Activated naive CD8-positive, alpha-beta T cell (primary cell): Measurements from ENCODE around the gene ANKRD23.
"Not testable (repeated sequence)": the region's sequence is repeated elsewhere in the genome, so short reads cannot be mapped to it uniquely, and the experiment has no call there.

Experiments
- H3K27ac Mint-ChIP-seq: one replicate; pipeline ENCODE4 v1.8.0; 2021; ENCODE audit warnings: mixed read lengths
- H3K27me3 Mint-ChIP-seq: one replicate; pipeline ENCODE4 v1.8.0; 2021; ENCODE audit warnings: mixed read lengths
- H3K36me3 Mint-ChIP-seq: one replicate; pipeline ENCODE4 v1.8.0; 2021; ENCODE audit warnings: mixed read lengths
- H3K4me1 Mint-ChIP-seq: one replicate; pipeline ENCODE4 v1.8.0; 2021; ENCODE audit warnings: low read depth, mixed read lengths
- H3K4me3 Mint-ChIP-seq: one replicate; pipeline ENCODE4 v1.8.0; 2021; ENCODE audit warnings: mild to moderate bottlenecking, mixed read lengths
- H3K9me3 Mint-ChIP-seq: one replicate; pipeline ENCODE4 v1.8.0; 2021; ENCODE audit warnings: low read depth, mixed read lengths

Gene ANKRD23

DNA sequence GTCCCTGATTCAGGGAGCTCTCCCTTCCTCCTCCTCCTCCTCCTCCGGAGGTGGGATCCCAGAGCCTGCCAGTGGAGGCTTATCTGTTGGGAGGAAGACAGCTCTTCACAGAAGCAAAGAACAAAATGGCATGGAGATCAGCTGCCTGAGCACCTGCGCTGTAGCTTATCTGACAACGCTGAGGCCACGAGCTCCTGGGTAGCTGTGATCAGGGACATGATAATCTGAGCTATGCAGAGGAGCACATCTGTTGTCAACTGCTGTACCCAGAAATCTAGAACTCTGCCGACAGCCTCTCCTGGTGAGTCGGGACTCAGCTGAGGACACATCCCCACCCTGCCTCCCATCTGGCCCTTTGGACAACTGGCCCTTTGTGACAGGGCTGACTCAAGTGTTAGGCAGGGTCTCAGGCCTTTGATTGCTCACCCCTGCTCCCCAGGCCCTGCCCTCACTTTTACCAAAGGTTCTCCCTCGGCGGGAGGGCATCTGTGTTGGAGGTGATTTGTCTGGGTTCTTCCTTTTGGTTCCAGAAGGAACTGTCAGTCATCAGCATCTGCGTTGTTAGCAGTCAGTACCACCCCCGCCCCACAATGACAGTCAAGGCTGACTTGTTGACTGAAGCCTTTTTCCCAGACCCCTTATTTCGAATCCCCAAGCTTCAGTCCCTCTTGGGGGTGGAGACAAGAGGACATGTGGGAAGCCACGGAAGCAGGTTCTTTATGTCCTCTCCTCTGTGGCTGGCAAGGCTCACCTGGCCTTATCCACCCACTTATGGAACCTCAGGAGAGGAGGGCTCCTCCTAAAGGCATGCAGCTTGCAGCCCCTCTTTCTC is 33.7 kb downstream of the ANKRD23 start:
- H3K4me1 Mint-ChIP-seq = peaks cover 14% of the 10 kb centered on the region
- H3K4me3 Mint-ChIP-seq = no peak overlapping the region
- H3K27ac Mint-ChIP-seq = no peak overlapping the region
- H3K27me3 Mint-ChIP-seq = no peaks in the 10 kb centered on the region
- H3K9me3 Mint-ChIP-seq = no peaks in the 10 kb centered on the region
- no peaks in the 10 kb centered on the region for H3K36me3 Mint-ChIP-seq

DNA sequence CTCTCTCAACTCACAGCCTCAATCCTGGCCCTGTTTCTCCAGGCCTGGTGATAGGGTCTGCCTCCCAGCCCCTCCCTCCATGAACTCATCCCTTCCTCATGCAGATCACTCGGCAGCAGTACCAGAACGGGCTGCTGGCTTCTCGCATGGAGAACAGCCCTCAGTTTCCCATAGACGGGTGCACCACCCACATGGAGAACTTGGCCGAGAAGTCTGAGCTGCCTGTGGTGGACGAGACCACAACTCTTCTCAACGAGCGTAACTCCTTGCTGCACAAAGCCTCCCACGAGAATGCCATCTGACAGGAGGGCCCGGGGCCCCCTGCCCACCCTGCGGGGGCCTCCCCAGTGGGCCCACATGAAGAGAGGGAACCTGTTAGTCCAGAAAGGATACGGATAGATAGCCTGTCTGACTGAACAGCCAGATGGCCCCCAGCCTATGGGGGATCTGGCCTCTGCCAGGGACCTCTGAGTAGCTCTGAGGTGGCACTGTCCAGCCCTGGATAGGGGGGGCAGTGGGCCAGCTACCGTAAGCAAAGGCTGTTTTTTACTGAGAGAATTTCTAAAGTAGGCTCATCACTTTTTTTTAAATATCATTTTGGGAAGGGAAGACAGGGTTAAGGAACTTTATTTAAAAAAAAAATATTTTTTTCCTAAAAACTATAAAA is 34.5 kb downstream of the ANKRD23 start:
- H3K36me3 Mint-ChIP-seq = no peaks in the 10 kb centered on the region

DNA sequence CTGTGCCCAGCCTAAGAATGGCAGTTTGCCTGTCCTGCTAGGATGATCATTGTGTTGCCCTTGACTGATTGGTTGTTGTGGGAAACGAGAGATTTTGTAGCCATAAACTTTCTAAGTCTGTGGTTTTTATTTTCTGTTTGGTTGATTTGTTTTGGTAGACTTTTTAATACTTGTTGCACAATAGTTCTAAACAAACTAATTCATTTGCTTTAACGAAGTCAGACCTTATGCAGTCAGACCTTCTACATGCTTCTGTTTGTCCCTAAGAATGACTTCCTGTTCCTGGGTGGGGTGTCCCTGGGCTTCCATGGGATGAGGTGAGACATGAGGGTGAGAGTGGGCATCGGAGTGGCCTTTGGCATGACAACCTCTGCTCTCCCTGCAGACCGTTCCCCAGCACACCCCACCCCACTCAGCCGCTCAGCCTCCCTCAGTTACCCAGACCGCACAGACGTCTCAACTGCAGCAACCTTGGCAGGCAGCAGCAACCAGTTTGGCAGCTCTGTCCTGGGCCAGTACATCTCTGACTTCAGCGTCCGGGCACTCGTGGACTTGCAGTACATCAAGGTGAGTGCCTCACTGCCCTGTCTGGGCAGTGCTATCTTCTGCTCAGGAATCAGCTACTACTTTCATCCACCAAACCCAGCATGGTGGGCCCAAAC is 35.5 kb downstream of the ANKRD23 start:
- no peaks in the 10 kb centered on the region for H3K36me3 Mint-ChIP-seq

More for the DNA sequence above, 34.5 kb downstream of the ANKRD23 start:
- H3K27ac Mint-ChIP-seq = no peak overlapping the region
- no peak overlapping the region for H3K4me3 Mint-ChIP-seq
- H3K27me3 Mint-ChIP-seq = no peaks in the 10 kb centered on the region
- H3K9me3 Mint-ChIP-seq = no peaks in the 10 kb centered on the region
- H3K4me1 Mint-ChIP-seq = peaks cover 10% of the 10 kb centered on the region

DNA sequence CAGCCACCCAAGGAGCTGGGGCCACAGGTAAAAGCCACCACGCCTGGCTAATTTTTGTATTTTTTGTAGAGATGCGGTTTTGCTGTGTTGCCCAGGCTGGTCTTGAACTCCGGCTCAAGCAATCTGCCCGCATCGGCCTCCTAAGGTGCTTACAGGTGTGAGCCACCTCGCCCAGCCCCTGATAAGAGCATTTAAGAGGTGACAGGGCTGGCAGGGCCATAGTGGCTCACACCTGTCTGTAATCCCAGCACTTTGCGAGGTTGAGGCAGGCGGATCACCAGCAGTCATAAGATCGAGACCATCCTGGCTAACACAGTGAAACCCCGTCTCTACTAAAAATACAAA is 36.7 kb downstream of the ANKRD23 start:
- no peaks in the 10 kb centered on the region for H3K9me3 Mint-ChIP-seq

More for the DNA sequence above, 35.5 kb downstream of the ANKRD23 start:
- Mint-ChIP-seq H3K9me3 (no peaks in the 10 kb centered on the region), H3K27ac (peak overlapping the region; percentile 29), H3K4me3 (no peak overlapping the region), H3K4me1 (peaks cover 10% of the 10 kb centered on the region), H3K27me3 (no peaks in the 10 kb centered on the region)

DNA sequence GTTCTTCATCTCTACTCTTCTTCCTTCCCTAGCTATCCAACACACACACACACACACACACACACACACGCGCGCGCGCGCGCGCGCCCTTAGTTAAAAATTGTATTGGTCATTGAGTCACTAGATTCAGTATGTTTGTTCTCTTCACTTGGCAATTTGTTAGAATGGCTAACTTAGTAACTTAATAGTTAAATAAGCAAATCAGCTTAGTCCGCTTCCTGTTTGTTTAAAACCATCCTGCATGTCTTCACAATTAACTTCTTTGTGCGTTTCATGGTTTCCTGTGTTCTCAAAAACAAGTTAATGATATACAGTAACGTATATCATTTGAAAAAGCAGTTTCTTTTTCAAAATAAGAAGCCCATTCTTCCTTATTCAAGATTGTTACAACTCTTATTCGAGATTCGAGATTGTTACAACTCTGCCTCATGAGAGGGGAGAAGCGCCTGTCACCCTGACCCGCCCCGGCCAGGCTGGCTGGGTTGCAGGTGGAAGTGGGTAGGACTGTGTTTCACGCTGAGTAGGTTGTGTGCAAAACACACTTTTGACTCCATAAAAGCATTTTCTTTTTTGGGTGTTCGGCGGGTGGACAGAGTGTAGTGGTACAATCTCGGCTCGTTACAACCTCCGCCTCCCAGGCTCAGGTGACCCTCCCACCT is 37.2 kb downstream of the ANKRD23 start:
- no peaks in the 10 kb centered on the region for H3K27me3 Mint-ChIP-seq
- H3K27ac Mint-ChIP-seq = peak overlapping the region; percentile 35
- H3K9me3 Mint-ChIP-seq = no peaks in the 10 kb centered on the region
- H3K36me3 Mint-ChIP-seq = no peaks in the 10 kb centered on the region
- H3K4me1 Mint-ChIP-seq = peaks cover 10% of the 10 kb centered on the region
- peak overlapping the region; percentile 35 for H3K4me3 Mint-ChIP-seq

More for the DNA sequence above, 36.7 kb downstream of the ANKRD23 start:
- H3K4me1 Mint-ChIP-seq = peaks cover 10% of the 10 kb centered on the region
- no peak overlapping the region for H3K27ac Mint-ChIP-seq
- H3K4me3 Mint-ChIP-seq = no peak overlapping the region
- H3K36me3 Mint-ChIP-seq = no peaks in the 10 kb centered on the region
- H3K27me3 Mint-ChIP-seq = no peaks in the 10 kb centered on the region

DNA sequence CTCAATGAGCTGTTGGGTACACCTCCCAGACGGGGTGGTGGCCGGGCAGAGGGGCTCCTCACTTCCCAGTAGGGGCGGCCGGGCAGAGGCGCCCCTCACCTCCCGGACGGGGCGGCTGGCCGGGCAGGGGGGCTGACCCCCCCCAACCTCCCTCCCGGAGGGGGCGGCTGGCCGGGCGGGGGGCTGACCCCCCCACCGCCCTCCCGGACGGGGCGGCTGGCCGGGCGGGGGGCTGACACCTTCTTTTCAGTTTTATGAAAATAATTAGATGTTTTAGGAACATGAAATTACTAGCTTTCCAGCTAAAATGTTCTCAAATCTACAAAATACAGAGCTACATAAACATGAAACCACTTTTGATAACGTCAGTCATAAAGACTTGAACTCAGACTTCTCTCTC is 37.9 kb downstream of the ANKRD23 start:
- H3K4me3 Mint-ChIP-seq, H3K9me3 Mint-ChIP-seq, H3K4me1 Mint-ChIP-seq, H3K27me3 Mint-ChIP-seq, H3K36me3 Mint-ChIP-seq, H3K27ac Mint-ChIP-seq: not testable (repeated sequence)

DNA sequence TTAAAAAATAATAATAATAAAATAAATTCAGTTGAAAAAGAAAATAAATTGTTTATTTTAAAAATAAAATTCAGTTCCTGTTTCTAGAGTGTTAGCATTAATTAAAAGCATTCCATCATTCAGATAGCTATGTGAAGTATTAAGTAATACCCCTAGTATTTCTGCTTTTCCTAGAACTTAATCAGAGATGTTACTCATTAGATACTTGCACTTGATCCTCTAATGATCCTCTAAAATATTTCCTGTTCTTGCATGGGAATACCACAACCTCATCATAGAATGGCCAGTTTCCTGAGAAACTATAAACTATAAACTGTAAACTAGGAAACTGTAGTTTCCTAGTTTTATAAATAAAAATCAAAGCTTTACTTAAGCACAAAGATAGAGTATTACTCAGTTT is 38.8 kb downstream of the ANKRD23 start:
- no peak overlapping the region for H3K4me3 Mint-ChIP-seq
- H3K27me3 Mint-ChIP-seq = no peaks in the 10 kb centered on the region
- no peaks in the 10 kb centered on the region for H3K36me3 Mint-ChIP-seq
- no peak overlapping the region for H3K27ac Mint-ChIP-seq
- peaks cover 10% of the 10 kb centered on the region for H3K4me1 Mint-ChIP-seq
- H3K9me3 Mint-ChIP-seq = no peaks in the 10 kb centered on the region

DNA sequence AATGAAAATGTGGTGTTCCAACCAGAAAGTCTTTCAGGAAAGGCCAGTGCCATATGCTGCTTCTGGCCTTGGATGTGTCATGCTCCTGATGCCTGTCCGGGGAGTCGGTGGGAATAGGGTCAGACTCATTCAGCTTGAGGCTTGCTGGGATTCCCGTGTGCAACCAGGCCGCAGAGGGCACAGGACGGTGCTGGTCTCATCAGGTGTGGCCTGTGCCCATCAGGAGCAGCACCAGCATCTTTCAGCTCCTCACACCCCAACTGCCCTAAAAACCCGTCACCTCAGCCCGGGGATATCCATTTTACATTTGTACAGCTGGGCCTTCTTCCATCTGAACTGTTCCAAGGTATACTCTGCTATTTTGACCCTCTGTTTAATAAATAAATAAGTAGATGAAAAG is 41.1 kb downstream of the ANKRD23 start:
- no peak overlapping the region for H3K27ac Mint-ChIP-seq
- peaks cover 3% of the 10 kb centered on the region for H3K36me3 Mint-ChIP-seq
- H3K9me3 Mint-ChIP-seq = no peaks in the 10 kb centered on the region
- H3K27me3 Mint-ChIP-seq = no peaks in the 10 kb centered on the region
- H3K4me1 Mint-ChIP-seq = peaks cover 10% of the 10 kb centered on the region
- H3K4me3 Mint-ChIP-seq = no peak overlapping the region

DNA sequence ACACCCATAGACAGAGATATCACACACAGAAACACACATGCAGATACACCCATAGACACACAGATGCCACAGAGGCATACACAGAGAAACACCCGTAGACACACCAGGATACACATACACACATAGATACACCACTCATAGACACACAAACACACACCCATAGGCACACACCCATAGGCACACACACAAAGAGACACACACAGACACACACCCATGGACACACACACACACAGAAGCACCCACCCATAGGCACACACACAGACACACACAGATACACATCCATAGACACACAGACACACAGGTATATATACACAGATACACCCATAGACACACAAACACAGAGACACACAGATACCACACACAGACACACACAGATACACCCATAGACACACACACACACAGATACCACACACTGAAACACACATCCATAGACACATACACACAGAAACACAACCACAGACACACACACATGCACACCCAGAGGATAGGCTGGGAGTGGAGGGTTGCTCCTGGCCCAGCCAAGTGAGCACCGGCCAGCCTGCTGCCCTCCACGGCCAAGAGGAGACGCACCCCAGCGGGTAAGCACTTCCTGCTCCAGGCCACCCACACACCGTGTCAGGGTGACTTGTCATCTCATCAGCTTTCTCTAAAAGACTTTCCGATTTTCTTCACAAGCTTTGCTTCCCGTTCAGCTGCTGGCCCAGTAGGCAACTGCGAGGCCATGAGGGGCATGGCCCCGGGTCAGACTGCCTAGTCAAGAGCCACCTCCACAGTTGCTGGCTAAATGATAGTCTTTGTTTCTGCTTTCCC is 41.8 kb downstream of the ANKRD23 start:
- Mint-ChIP-seq H3K27ac (no peak overlapping the region), H3K36me3 (peaks cover 3% of the 10 kb centered on the region), H3K27me3 (no peaks in the 10 kb centered on the region), H3K4me1 (peaks cover 8% of the 10 kb centered on the region), H3K9me3 (no peaks in the 10 kb centered on the region), H3K4me3 (no peak overlapping the region)

DNA sequence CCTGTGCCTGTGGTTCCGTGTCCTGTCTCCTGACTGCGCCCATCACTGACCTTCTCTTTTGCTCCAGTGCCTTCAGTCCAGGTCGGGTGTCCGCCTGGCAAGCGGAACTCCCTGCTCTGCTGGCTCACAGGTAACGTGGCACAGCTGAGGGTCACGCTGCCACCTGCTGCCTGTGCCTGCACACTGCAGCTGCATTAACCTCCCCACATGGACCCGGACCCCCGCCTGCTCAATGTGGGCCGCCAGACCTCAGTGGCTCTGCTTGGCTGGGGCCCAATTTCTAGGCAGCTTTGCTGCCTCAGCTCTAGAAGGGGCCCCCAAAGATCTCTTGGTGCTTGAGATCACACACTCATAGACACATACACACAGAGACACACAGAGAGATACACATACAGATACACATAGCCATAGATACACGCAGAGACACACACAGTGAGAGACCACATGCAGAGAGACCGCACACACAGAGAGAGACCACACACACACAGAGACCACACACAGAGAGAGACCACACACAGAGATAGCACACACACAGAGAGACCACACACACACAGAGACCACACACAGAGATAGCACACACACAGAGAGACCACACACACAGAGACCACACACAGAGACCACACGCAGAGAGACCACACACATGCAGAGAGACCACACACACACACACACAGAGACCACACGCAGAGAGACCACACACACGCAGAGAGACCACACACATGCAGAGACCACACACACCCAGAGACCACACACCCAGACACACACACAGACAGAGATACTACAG is 42.6 kb downstream of the ANKRD23 start:
- Mint-ChIP-seq H3K27me3 (no peaks in the 10 kb centered on the region), H3K4me1 (peaks cover under 1% of the 10 kb centered on the region), H3K27ac (no peak overlapping the region), H3K9me3 (no peaks in the 10 kb centered on the region), H3K36me3 (peaks cover 3% of the 10 kb centered on the region), H3K4me3 (no peak overlapping the region)

DNA sequence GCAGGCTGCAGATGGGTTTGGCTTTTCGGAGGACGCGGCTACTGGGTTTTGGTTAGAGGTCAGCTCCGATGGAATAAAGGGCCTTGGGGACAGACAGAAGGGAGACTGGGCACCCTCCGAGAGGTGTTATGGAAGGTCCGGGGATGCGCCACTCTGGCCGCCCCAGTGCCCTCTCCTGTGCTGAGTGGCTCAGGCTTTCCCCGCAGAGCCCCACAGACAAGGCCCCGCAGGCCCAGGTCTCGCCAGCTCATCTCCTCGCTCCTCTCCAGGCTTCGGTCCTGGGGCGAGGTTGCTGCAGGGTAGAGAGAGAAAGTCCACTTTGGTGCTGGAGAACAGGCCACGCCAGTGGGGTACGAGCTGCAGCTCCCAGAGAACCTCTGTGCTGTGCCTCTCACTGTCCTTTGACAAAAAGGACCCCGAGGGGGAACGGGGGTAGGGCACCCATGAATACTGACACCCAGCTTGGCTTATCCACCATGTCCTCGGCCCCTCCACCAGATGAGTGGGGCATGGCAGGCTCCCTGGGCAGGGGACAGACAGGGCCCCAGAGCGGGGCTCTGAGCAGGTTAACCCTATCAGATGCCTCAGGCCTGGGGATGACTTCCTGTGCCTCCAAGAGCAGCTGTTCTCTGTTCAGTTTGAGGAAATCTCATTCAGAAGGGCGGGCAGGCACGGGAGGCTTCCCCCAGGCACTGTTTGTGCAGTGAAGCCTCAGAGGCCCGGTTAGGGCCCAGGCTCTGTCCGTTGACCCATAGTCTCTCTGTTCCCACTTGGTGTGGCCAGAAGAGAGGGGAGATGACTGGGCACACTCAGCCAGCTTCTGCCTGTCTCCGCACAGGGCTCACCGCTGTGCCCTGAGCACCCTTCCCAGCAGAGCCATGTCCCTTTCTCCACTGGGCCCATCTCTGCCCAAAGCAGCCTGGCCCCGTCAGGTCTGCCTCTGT is 43.5 kb downstream of the ANKRD23 start:
- Mint-ChIP-seq H3K9me3 (no peaks in the 10 kb centered on the region), H3K27me3 (no peaks in the 10 kb centered on the region), H3K4me3 (no peak overlapping the region), H3K27ac (no peak overlapping the region), H3K4me1 (no peaks in the 10 kb centered on the region), H3K36me3 (peaks cover 3% of the 10 kb centered on the region)

DNA sequence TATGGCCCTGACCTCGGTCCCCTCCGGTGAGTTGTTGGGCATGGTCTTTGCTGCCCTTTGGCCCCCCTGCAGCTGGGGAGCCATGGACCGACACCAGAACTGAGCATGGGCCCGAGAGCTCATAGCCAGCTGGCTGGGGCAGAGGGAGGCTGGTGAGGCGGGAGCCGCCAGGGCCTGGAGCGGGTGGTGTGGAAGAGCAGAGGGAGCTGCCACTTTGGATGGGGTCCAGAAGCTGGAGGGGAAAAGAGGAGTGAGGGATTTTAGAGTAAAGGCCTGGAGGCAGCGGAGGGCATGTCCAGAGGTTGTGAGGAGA is 44.2 kb downstream of the ANKRD23 start:
- H3K4me1 Mint-ChIP-seq = no peaks in the 10 kb centered on the region
- peaks cover 3% of the 10 kb centered on the region for H3K36me3 Mint-ChIP-seq
- H3K27me3 Mint-ChIP-seq = no peaks in the 10 kb centered on the region
- no peaks in the 10 kb centered on the region for H3K9me3 Mint-ChIP-seq
- H3K27ac Mint-ChIP-seq = no peak overlapping the region
- no peak overlapping the region for H3K4me3 Mint-ChIP-seq
